Smooth muscle cell (in vitro differentiated cells): ENCODE results near the gene OR52B2. TPM values are rescaled to one million over a fixed set of nuclear protein-coding genes. Genes with fewer than 3 reads are reported as not detected.
A peak's percentile ranks its signal among the peaks of the same experiment; 100 is the strongest.

Experiments used
- DNase-seq: peaks from one replicate; lab custom pipeline; 2025; ENCODE audit not compliant: unreplicated experiment; lab: John Stamatoyannopoulos, UW
- H2AFZ ChIP-seq: fragments of 200-600 bp; sonication (generic); 2 replicates; pipeline ENCODE4 v1.6.0; 2016; ENCODE audit warnings: antibody characterized with exemption, low read depth, mild to moderate bottlenecking
- H3F3A ChIP-seq: fragments of 200-600 bp; sonication (generic); 2 replicates; pipeline ENCODE4 v1.6.0; 2017; ENCODE audit warnings: antibody characterized with exemption, low read depth
- H3K27ac ChIP-seq: fragments of 200-600 bp; sonication (generic); 2 replicates; pipeline ENCODE4 v1.5.1; 2016; ENCODE audit warnings: low read depth, mild to moderate bottlenecking
- H3K27me3 ChIP-seq: fragments of 200-600 bp; sonication (generic); 2 replicates; pipeline ENCODE4 v1.6.1; 2016; ENCODE audit warnings: low read depth, mild to moderate bottlenecking
- H3K36me3 ChIP-seq: fragments of 200-600 bp; sonication (generic); 2 replicates; pipeline ENCODE4 v1.5.1; 2016; ENCODE audit warnings: low read depth
- H3K4me1 ChIP-seq: fragments of 200-600 bp; sonication (generic); 2 replicates; pipeline ENCODE4 v1.5.1; 2016; ENCODE audit warnings: low read depth
- H3K4me2 ChIP-seq: fragments of 200-600 bp; sonication (generic); 2 replicates; pipeline ENCODE4 v1.6.0; 2016; ENCODE audit warnings: mild to moderate bottlenecking
- H3K4me3 ChIP-seq: fragments of 200-600 bp; sonication (generic); 2 replicates; pipeline ENCODE4 v1.5.1; 2016; ENCODE audit warnings: mild to moderate bottlenecking
- H3K79me2 ChIP-seq: fragments of 200-600 bp; sonication (generic); 2 replicates; pipeline ENCODE4 v1.6.0; 2016; ENCODE audit warnings: low read depth, mild to moderate bottlenecking
- H3K9ac ChIP-seq: fragments of 200-600 bp; sonication (generic); 2 replicates; pipeline ENCODE4 v1.6.0; 2016; ENCODE audit warnings: low read depth
- H3K9me3 ChIP-seq: fragments of 200-600 bp; sonication (generic); replicated peaks from 2 replicates; pipeline ENCODE4 v1.5.1; 2016; ENCODE audit warnings: low read depth
- H4K20me1 ChIP-seq: fragments of 200-600 bp; sonication (generic); 2 replicates; pipeline ENCODE4 v1.6.0; 2016; ENCODE audit warnings: low read depth
- CTCF ChIP-seq: fragments of 200-600 bp; sonication (generic); IDR thresholded peaks from 2 replicates; pipeline ENCODE4 v1.5.1; 2017; ENCODE audit warnings: borderline replicate concordance, mild to moderate bottlenecking, antibody characterized with exemption; ENCODE audit not compliant: insufficient read depth, poor library complexity, severe bottlenecking
- WGBS: methylation state at CpG from one replicate; pipeline ENCODE4 v1.1.7; 2016; ENCODE audit warnings: low lambda C conversion rate; 5-methylcytosine and 5-hydroxymethylcytosine counted together
- polyA plus RNA-seq: library from polyadenylated mRNA; unstranded; fragments of >200 nt; fragmentation: Nextera tagmentation; extraction: Ambion mirVana; gene quantifications from 2 replicates; pipeline ENCODE4 v1.2.1, GENCODE V29; 2016
- total RNA-seq: library from RNA; depleted of rRNA; stranded (reverse); fragments of >200 nt; gene quantifications from 2 replicates; pipeline ENCODE4 v1.2.3, GENCODE V29; 2014

Gene OR52B2
- total and polyA plus RNA-seq, 2 experiments from 2014 or later = not detected

- no peak for TF ChIP-seq CTCF
Observed at GRCh38 chr11:6197466-6198200, 27.5 kb upstream of the OR52B2 start.

GRCh38 chr11:6196396-6196795 lies 26.3 kb upstream of the OR52B2 start:
- H3K9ac ChIP-seq = no peak overlapping the region
- DNase-seq = no peak
- H3K36me3 ChIP-seq = no peaks in the 10 kb centered on the region
- H4K20me1 ChIP-seq = no peaks in the 10 kb centered on the region
- no peak overlapping the region for H3K27ac ChIP-seq
- H3K4me2 ChIP-seq = peak overlapping the region; percentile 59
- H3K27me3 ChIP-seq = no peaks in the 10 kb centered on the region
- no peaks in the 10 kb centered on the region for H3K79me2 ChIP-seq
- H3F3A ChIP-seq = no peaks in the 10 kb centered on the region
- H3K9me3 ChIP-seq = no peaks in the 10 kb centered on the region
- H3K4me3 ChIP-seq = no peak overlapping the region
- WGBS = 50% methylated on average over 4 of the region's 4 CpGs
- TF ChIP-seq CTCF = no peak
- H3K4me1 ChIP-seq = no peaks in the 10 kb centered on the region
- H2AFZ ChIP-seq = no peak overlapping the region

More at GRCh38 chr11:6197466-6198200, 27.5 kb upstream of the OR52B2 start:
- no peaks in the 10 kb centered on the region for H3F3A ChIP-seq
- no peak overlapping the region for H3K4me3 ChIP-seq
- H2AFZ ChIP-seq = no peak overlapping the region
- no peak overlapping the region for H3K9ac ChIP-seq
- no peak for DNase-seq
- H4K20me1 ChIP-seq = no peaks in the 10 kb centered on the region
- peak overlapping the region; percentile 36 for H3K27ac ChIP-seq
- 48% methylated on average over 4 of the region's 4 CpGs for WGBS
- H3K4me2 ChIP-seq = peak overlapping the region; percentile 59
- no peaks in the 10 kb centered on the region for H3K27me3 ChIP-seq
- H3K4me1 ChIP-seq = no peaks in the 10 kb centered on the region
- H3K36me3 ChIP-seq = no peaks in the 10 kb centered on the region
- no peaks in the 10 kb centered on the region for H3K79me2 ChIP-seq
- no peaks in the 10 kb centered on the region for H3K9me3 ChIP-seq

- Histone ChIP-seq H3K9me3 (no peaks in the 10 kb centered on the region), H2AFZ (no peak overlapping the region), H3F3A (no peaks in the 10 kb centered on the region), H3K27ac (no peak overlapping the region), H3K4me3 (no peak overlapping the region), H3K27me3 (no peaks in the 10 kb centered on the region), H3K79me2 (no peaks in the 10 kb centered on the region), H3K4me1 (no peaks in the 10 kb centered on the region), H3K4me2 (no peak overlapping the region), H4K20me1 (no peaks in the 10 kb centered on the region), H3K9ac (no peak overlapping the region), H3K36me3 (no peaks in the 10 kb centered on the region)
- 32% methylated on average over 1 of the region's 1 CpG for WGBS
- TF ChIP-seq CTCF = no peak
- no peak for DNase-seq
Observed at GRCh38 chr11:6194065-6194581, 24.0 kb upstream of the OR52B2 start.

- H3K9ac ChIP-seq = no peak overlapping the region
- no peaks in the 10 kb centered on the region for H4K20me1 ChIP-seq
- H3K4me2 ChIP-seq = no peak overlapping the region
- H2AFZ ChIP-seq = no peak overlapping the region
- H3K79me2 ChIP-seq = no peaks in the 10 kb centered on the region
- no peak for TF ChIP-seq CTCF
- H3F3A ChIP-seq = no peaks in the 10 kb centered on the region
- no peaks in the 10 kb centered on the region for H3K4me1 ChIP-seq
- DNase-seq = no peak
- no peaks in the 10 kb centered on the region for H3K9me3 ChIP-seq
- H3K36me3 ChIP-seq = no peaks in the 10 kb centered on the region
- H3K4me3 ChIP-seq = no peak overlapping the region
- no peaks in the 10 kb centered on the region for H3K27me3 ChIP-seq
- H3K27ac ChIP-seq = no peak overlapping the region
Observed at GRCh38 chr11:6191742-6192141, 21.6 kb upstream of the OR52B2 start.
